Panc1 (cell line): ENCODE measurements around the gene HDAC6. TPM values are rescaled to one million over a fixed set of nuclear protein-coding genes. Genes with fewer than 3 reads are reported as not detected.

Experiments used
- ATAC-seq: fragments of 200-7000 bp; cut with Tn5 transposase; 2 replicates; pipeline ENCODE4 v1.9.1; 2020; ENCODE audit warnings: mild to moderate bottlenecking, moderate library complexity
- BruUV-seq: library from RNA; stranded (reverse); fragments of 400-500 nt; replicated peaks from 2 replicates; lab custom pipeline; 2021; lab: Mats Ljungman, UMichigan
- CTCF ChIA-PET: fragments of 300-600 bp; sonication (Branson Sonifier 250); formaldehyde crosslinking; loops from one replicate; lab custom pipeline; 2022; ENCODE audit warnings: antibody characterized with exemption; lab: Charles Lee
- POLR2A ChIA-PET: fragments of 300-600 bp; sonication (Branson Sonifier 250); formaldehyde crosslinking; loops from one replicate; lab custom pipeline; 2022; ENCODE audit warnings: antibody characterized with exemption; lab: Charles Lee
- DNase-seq: peaks from one replicate; pipeline ENCODE4 v3.0.0-alpha.2; 2010; ENCODE audit warnings: low read depth, low spot score
- H3K27ac ChIP-seq: 2 replicates; pipeline ENCODE4 v1.5.1; 2011; ENCODE audit warnings: mild to moderate bottlenecking, low read length, inconsistent platforms
- H3K27me3 ChIP-seq: fragments of 200-500 bp; sonication (Bioruptor generic); 2 replicates; pipeline ENCODE4 v1.6.0; 2014; ENCODE audit warnings: low read length, inconsistent platforms; ENCODE audit not compliant: control insufficient read depth, insufficient read depth
- H3K36me3 ChIP-seq: fragments of 200-500 bp; sonication (Bioruptor generic); 2 replicates; pipeline ENCODE4 v1.5.1; 2014; ENCODE audit warnings: inconsistent platforms, mild to moderate bottlenecking, low read length, moderate library complexity; ENCODE audit not compliant: control insufficient read depth, insufficient read depth
- H3K4me1 ChIP-seq: 2 replicates; pipeline ENCODE4 v1.5.1; 2011; ENCODE audit warnings: inconsistent platforms, mild to moderate bottlenecking, low read length, moderate library complexity; ENCODE audit not compliant: control insufficient read depth, insufficient read depth
- H3K4me3 ChIP-seq, 2 experiments: 2 replicates each; pipeline ENCODE4 v1.5.1; 2011 to 2012; ENCODE audit warnings: low read depth in 2 of 2, low read length in 2 of 2, mild to moderate bottlenecking in 2 of 2, inconsistent platforms in 1 of 2, moderate library complexity in 1 of 2
- H3K9me3 ChIP-seq: fragments of 200-500 bp; sonication (Bioruptor generic); 2 replicates; pipeline ENCODE4 v1.5.1; 2014; ENCODE audit warnings: low read depth, mild to moderate bottlenecking, inconsistent platforms, low read length, moderate library complexity; ENCODE audit not compliant: control insufficient read depth, insufficient read depth
- CTCF ChIP-seq: fragments of 450-650 bp; IDR thresholded peaks from 2 replicates; pipeline ENCODE4 v1.5.1; 2017; ENCODE audit warnings: mild to moderate bottlenecking
- POLR2AphosphoS5 ChIP-seq: IDR thresholded peaks from 2 replicates; pipeline ENCODE4 v1.6.1; 2012; ENCODE audit warnings: mild to moderate bottlenecking, low read depth, low read length, moderate library complexity
- SIN3A ChIP-seq: IDR thresholded peaks from 2 replicates; pipeline ENCODE4 v1.6.1; 2012; ENCODE audit warnings: low read depth, mild to moderate bottlenecking, low read length, moderate library complexity, borderline replicate concordance; ENCODE audit not compliant: insufficient read depth
- TCF7L2 ChIP-seq: IDR thresholded peaks from 2 replicates; pipeline ENCODE4 v1.6.1; 2011; ENCODE audit warnings: mild to moderate bottlenecking, low read depth, low read length, inconsistent platforms
- in situ Hi-C: cut with HindIII; loops from 2 replicates; pipeline ENCODE4 v1.10.0; 2016; ENCODE audit warnings: low sequenced_read_pairs, low pct_unique_long_range_greater_than_20kb
- intact Hi-C: fragments of 100-400 bp; cut with micrococcal nuclease; formaldehyde crosslinking; loops from one replicate; pipeline ENCODE4 v1.10.0; 2022; ENCODE audit not compliant: unreplicated experiment
- total RNA-seq: library from RNA; stranded (reverse); gene quantifications from one replicate; pipeline ENCODE4 v1.2.1, GENCODE V29; 2021; ENCODE audit not compliant: unreplicated experiment
- TF ChIP-seq, protein P1 (sequence below), 2 experiments: IDR thresholded peaks; 2 replicates each; pipeline ENCODE4 v1.6.1; 2011 to 2012; ENCODE audit warnings: low read depth in 2 of 2, control low read depth in 1 of 2, low read length in 1 of 2, mild to moderate bottlenecking in 1 of 2, moderate library complexity in 1 of 2; ENCODE audit not compliant: insufficient read depth in 1 of 2

HDAC6 gene
- total RNA-seq, 1 experiment from 2014 or later, result 97.1 TPM

DNA sequence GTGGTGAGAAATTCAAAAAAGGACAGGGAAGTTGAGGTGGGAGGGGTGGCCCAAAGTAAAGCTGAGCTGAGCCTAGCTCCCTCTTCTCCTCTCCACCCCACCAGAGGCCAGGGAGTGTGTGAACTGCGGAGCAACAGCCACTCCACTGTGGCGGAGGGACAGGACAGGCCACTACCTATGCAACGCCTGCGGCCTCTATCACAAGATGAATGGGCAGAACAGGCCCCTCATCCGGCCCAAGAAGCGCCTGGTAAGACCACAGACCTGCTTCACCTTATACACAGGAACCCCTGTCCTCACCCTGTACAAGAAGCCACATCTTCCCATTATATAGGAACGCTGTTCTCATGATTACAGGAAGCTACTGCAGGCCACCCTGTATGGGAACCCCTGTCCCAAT, 9.6 kb upstream of the HDAC6 start:
- Histone ChIP-seq H3K4me3 (no peak overlapping the region), H3K27me3 (no peaks in the 10 kb centered on the region), H3K27ac (no peak overlapping the region), H3K36me3 (no peaks in the 10 kb centered on the region), H3K9me3 (no peaks in the 10 kb centered on the region), H3K4me1 (0 out of 2 replicates have a peak, but pooled peaks cover 4% of the 10 kb centered on the region)
- no peak for DNase-seq
- ChIA-PET POLR2A (no interaction called here), CTCF (no interaction called here)
- in situ Hi-C loops, result no loop called here
- ATAC-seq, result no peak
- TF ChIP-seq SIN3A (no peak), TCF7L2 (no peak), CTCF (no peak), POLR2AphosphoS5 (no peak)
- TF ChIP-seq, protein P1, sequence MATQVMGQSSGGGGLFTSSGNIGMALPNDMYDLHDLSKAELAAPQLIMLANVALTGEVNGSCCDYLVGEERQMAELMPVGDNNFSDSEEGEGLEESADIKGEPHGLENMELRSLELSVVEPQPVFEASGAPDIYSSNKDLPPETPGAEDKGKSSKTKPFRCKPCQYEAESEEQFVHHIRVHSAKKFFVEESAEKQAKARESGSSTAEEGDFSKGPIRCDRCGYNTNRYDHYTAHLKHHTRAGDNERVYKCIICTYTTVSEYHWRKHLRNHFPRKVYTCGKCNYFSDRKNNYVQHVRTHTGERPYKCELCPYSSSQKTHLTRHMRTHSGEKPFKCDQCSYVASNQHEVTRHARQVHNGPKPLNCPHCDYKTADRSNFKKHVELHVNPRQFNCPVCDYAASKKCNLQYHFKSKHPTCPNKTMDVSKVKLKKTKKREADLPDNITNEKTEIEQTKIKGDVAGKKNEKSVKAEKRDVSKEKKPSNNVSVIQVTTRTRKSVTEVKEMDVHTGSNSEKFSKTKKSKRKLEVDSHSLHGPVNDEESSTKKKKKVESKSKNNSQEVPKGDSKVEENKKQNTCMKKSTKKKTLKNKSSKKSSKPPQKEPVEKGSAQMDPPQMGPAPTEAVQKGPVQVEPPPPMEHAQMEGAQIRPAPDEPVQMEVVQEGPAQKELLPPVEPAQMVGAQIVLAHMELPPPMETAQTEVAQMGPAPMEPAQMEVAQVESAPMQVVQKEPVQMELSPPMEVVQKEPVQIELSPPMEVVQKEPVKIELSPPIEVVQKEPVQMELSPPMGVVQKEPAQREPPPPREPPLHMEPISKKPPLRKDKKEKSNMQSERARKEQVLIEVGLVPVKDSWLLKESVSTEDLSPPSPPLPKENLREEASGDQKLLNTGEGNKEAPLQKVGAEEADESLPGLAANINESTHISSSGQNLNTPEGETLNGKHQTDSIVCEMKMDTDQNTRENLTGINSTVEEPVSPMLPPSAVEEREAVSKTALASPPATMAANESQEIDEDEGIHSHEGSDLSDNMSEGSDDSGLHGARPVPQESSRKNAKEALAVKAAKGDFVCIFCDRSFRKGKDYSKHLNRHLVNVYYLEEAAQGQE (IDR thresholded peaks at IDR 0.05; ENCODE audit: insufficient read depth in 1 of 2, low read depth in 2 of 2, low read length in 1 of 2), result no peak
- BruUV-seq, result no TSS peak
- intact Hi-C loops, result no loop called here

GRCh38 chrX:48793935-48794334, 7.9 kb upstream of the HDAC6 start:
- no peaks in the 10 kb centered on the region for H3K27me3 ChIP-seq
- no peak overlapping the region for H3K4me3 ChIP-seq
- no peaks in the 10 kb centered on the region for H3K9me3 ChIP-seq
- no peak for TF ChIP-seq POLR2AphosphoS5
- TF ChIP-seq, protein P1 (IDR thresholded peaks at IDR 0.05; ENCODE audit: insufficient read depth in 1 of 2, low read depth in 2 of 2, low read length in 1 of 2), result no peak
- CTCF ChIA-PET, result no interaction called here
- ATAC-seq (no peak), DNase-seq (no peak)
- in situ Hi-C loops (no loop called here), intact Hi-C loops (no loop called here)
- 0 out of 2 replicates have a peak, but pooled peaks cover 4% of the 10 kb centered on the region for H3K4me1 ChIP-seq
- no peak overlapping the region for H3K27ac ChIP-seq
- BruUV-seq, result no TSS peak
- POLR2A ChIA-PET, result no interaction called here
- H3K36me3 ChIP-seq, result no peaks in the 10 kb centered on the region
